ENCODE measurements around the gene PRKCI.

The PRKCI gene

GRCh38 chr3:170225166-170225565, 2.9 kb downstream of the PRKCI start:
- ChIA-PET POLR2A (interaction anchor here (0.5 kb wide), 1 partner anchor 15 kb away, joined by 3 read pairs; no protein-coding TSS in a partner anchor), CTCF (no interaction called here)
- no peak for TF ChIP-seq ZFP3 (tag by site-specific recombination; IDR thresholded peaks at IDR 0.05; ENCODE audit: low read depth)
- TF ChIP-seq ZNF555 (tag by site-specific recombination; conservative IDR thresholded peaks at IDR 0.05) = no peak
- no peak for TF ChIP-seq ZEB2 (tag by site-specific recombination; IDR thresholded peaks at IDR 0.05)
- TF ChIP-seq SALL2 (tag by site-specific recombination; IDR thresholded peaks at IDR 0.05; ENCODE audit: borderline replicate concordance) = no peak
- no peak for TF ChIP-seq MEIS1 (CRISPR knock-in tag; IDR thresholded peaks at IDR 0.05; ENCODE audit: borderline replicate concordance)
- TF ChIP-seq ZBTB17 (tag by site-specific recombination; IDR thresholded peaks at IDR 0.05) = no peak
- TF ChIP-seq GLIS2 (tag by site-specific recombination; IDR thresholded peaks at IDR 0.05) = no peak
- no peak for TF ChIP-seq ZNF248 (tag by site-specific recombination; IDR thresholded peaks at IDR 0.05)
- TF ChIP-seq ZSCAN30 (tag by site-specific recombination; IDR thresholded peaks at IDR 0.05) = no peak
- TF ChIP-seq ZNF280C (tag by site-specific recombination; IDR thresholded peaks at IDR 0.05) = no peak
- no peak for TF ChIP-seq ZNF558 (tag by site-specific recombination; IDR thresholded peaks at IDR 0.05)
- no peak for TF ChIP-seq ZNF266 (tag by site-specific recombination; IDR thresholded peaks at IDR 0.05; ENCODE audit: low read depth)

GRCh38 chr3:170226426-170226960, 4.3 kb downstream of the PRKCI start:
- H3K4me3 ChIP-seq (ENCODE audit: low read depth, low read length) = no peak overlapping the region
- no peak for TF ChIP-seq ZNF624 (tag by site-specific recombination; IDR thresholded peaks at IDR 0.05)
- TF ChIP-seq ZNF274 (IDR thresholded peaks at IDR 0.05; ENCODE audit: low read length) = no peak
- no peak for TF ChIP-seq ZNF274 (tag by site-specific recombination; IDR thresholded peaks at IDR 0.05; ENCODE audit: borderline replicate concordance)
- TF ChIP-seq ZBTB20 (tag by site-specific recombination; IDR thresholded peaks at IDR 0.05) = no peak
- TF ChIP-seq GLI2 (tag by site-specific recombination; IDR thresholded peaks at IDR 0.05; ENCODE audit: borderline replicate concordance, low read depth) = no peak
- no peak for TF ChIP-seq ZNF660 (tag by site-specific recombination; IDR thresholded peaks at IDR 0.05)
- TF ChIP-seq ZNF416 (tag by site-specific recombination; IDR thresholded peaks at IDR 0.05) = no peak
- no peak for TF ChIP-seq ZNF214 (tag by site-specific recombination; IDR thresholded peaks at IDR 0.05; ENCODE audit: borderline replicate concordance)
- TF ChIP-seq KLF17 (tag by site-specific recombination; IDR thresholded peaks at IDR 0.05) = no peak
- no peak for TF ChIP-seq ZNF830 (tag by site-specific recombination; IDR thresholded peaks at IDR 0.05; ENCODE audit: low read depth)
- TF ChIP-seq KLF9 (tag by site-specific recombination; IDR thresholded peaks at IDR 0.05; ENCODE audit: low read depth) = no peak
- TF ChIP-seq ZBTB26 (tag by site-specific recombination; optimal IDR thresholded peaks at IDR 0.05) = no peak
- TF ChIP-seq ZNF19 (tag by site-specific recombination; IDR thresholded peaks at IDR 0.05; ENCODE audit: low read depth) = no peak
- no peak for TF ChIP-seq ZNF2 (tag by site-specific recombination; IDR thresholded peaks at IDR 0.05)
- TF ChIP-seq KLF7 (tag by site-specific recombination; IDR thresholded peaks at IDR 0.05; ENCODE audit: borderline replicate concordance) = no peak
- TF ChIP-seq ZNF24 (tag by site-specific recombination; IDR thresholded peaks at IDR 0.05) = no peak
- TF ChIP-seq ZNF133 (tag by site-specific recombination; IDR thresholded peaks at IDR 0.05) = no peak
- no peak for TF ChIP-seq ZIC2 (tag by site-specific recombination; IDR thresholded peaks at IDR 0.05)
- POLR2A ChIA-PET = interaction anchor here (1.0 kb wide), 1 partner anchor 134 kb away, joined by 3 read pairs; no protein-coding TSS in a partner anchor
- H3K9me3 ChIP-seq (ENCODE audit: control insufficient read depth, insufficient read depth, low read depth, low read length) = no peaks in the 10 kb centered on the region
- H3K4me1 ChIP-seq (ENCODE audit: control insufficient read depth, insufficient read depth, low read length) = 0 out of 2 replicates have a peak, but pooled peaks cover 2% of the 10 kb centered on the region
- H3K36me3 ChIP-seq (ENCODE audit: control insufficient read depth in 2 of 2, insufficient read depth in 1 of 2, low read length in 2 of 2) = no peaks in the 10 kb centered on the region
- no peak overlapping the region for H3K27ac ChIP-seq (ENCODE audit: extremely low read depth, low read depth, low read length)
- CTCF ChIA-PET = no interaction called here

More at GRCh38 chr3:170225166-170225565, 2.9 kb downstream of the PRKCI start:
- Histone ChIP-seq H3K4me1 (ENCODE audit: control insufficient read depth, insufficient read depth, low read length) (0 out of 2 replicates have a peak, but pooled peaks cover 2% of the 10 kb centered on the region), H3K36me3 (ENCODE audit: control insufficient read depth in 2 of 2, insufficient read depth in 1 of 2, low read length in 2 of 2) (no peaks in the 10 kb centered on the region), H3K27ac (ENCODE audit: extremely low read depth, low read depth, low read length) (no peak overlapping the region), H3K4me3 (ENCODE audit: low read depth, low read length) (no peak overlapping the region), H3K9me3 (ENCODE audit: control insufficient read depth, insufficient read depth, low read depth, low read length) (no peaks in the 10 kb centered on the region)

All from HEK293 (cell line).